Measurements from ENCODE around the gene NKRF.
"Not testable (repeated sequence)": the region's sequence is repeated elsewhere in the genome, so short reads cannot be mapped to it uniquely, and the experiment has no call there.

Gene NKRF

DNA sequence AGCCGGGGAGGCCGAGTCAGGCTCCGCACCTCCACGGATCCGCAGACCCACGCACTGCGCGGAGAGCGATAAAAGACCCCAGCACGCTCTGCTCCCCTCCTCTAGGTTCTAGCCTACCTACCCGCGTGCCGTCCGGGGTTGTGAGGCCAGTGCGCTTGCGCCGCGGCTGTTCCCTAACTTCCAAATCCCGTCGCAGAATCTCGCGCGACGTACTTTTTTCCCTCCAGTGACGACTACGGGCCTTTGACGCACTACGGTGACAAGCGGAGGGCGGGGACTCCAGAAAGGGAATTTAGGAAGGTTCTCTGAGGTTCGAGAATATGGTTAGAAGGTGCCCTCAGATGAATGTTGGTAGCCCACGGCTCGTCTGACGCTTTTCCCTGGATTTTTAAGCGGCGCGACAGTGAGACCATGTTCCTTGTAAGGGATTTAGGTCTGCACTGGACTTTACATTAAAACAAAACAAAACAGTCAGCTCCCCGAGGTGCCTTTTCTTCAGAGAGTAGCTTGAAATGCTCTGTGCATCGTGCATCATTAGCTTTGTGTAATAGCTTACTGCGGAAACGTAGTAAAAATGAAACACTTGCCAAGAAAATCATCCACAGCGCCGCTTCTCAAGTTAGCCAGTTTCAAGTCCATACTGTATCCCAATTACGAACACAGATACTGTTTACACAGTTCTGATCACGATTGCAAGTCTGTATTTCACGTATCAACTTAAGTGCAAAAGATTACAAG lies at the start of gene NKRF:
Gene NKRF, minus strand, starts transcription at position 145 of the 738 bp plus-strand sequence.
- peak; percentile 78 to 80 for DNase-seq (ENCODE audit: low read depth in 2 of 2)

DNA sequence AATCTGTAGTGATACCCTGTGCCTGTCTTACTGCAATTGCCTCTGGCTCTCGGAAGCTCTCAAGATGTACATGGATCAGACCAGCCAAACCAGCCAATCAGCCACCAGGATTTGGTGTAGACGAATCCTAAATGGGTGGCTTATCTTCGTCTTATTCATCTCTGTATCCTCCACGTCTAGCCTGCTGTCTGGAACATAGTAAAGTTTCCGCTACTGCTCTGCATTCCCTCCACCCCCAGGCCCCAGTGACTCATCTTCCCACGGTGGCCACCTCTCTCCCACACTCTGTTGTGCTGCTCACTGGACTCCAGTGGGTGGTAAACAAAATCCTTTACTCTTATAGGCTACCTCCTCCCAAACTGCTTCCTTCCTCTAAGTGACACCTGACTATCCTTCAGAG lies 48.9 kb upstream of the NKRF start:
- DNase-seq (ENCODE audit: low read depth in 2 of 2), result no peak

DNA sequence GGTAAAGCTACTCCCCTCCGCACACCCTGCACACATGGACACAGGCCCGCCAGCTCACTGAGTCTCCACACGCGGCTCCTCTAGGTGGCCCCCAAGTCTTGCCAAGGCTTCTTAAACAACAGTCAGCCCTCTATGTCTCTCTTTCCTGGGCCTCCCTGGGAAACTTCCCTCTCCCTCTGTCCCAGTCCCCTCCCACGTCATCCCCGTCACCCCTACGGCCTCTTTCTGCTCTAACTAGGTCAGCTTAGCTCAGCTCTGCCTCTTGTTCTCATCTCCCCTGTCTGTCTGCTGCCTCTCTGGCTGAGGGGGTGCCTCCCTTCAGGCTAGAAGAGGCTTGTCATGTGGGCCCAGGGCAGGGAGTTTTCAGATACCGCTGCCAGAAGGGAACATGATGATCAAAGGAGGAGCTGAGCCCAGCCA lies 47.9 kb upstream of the NKRF start:
- no peak for DNase-seq (ENCODE audit: low read depth in 2 of 2)

DNA sequence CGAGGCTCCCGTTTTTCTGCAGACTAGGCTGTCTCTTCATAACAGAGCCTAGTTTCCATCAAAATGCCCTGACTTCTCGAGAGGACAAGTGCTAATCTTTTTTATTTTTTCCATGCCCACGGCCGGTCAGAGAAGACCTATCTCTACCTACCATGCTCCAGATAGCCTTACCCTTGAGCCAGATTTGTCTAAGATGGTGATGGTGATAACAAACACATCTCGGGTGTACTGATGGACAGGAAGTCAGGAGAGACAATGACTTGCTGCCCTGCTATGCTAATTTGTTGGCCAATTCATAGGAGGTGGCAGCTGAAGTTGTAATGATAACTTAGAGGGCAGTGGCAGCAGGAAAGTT lies 42.2 kb upstream of the NKRF start:
- DNase-seq (ENCODE audit: low read depth in 2 of 2), result no peak

DNA sequence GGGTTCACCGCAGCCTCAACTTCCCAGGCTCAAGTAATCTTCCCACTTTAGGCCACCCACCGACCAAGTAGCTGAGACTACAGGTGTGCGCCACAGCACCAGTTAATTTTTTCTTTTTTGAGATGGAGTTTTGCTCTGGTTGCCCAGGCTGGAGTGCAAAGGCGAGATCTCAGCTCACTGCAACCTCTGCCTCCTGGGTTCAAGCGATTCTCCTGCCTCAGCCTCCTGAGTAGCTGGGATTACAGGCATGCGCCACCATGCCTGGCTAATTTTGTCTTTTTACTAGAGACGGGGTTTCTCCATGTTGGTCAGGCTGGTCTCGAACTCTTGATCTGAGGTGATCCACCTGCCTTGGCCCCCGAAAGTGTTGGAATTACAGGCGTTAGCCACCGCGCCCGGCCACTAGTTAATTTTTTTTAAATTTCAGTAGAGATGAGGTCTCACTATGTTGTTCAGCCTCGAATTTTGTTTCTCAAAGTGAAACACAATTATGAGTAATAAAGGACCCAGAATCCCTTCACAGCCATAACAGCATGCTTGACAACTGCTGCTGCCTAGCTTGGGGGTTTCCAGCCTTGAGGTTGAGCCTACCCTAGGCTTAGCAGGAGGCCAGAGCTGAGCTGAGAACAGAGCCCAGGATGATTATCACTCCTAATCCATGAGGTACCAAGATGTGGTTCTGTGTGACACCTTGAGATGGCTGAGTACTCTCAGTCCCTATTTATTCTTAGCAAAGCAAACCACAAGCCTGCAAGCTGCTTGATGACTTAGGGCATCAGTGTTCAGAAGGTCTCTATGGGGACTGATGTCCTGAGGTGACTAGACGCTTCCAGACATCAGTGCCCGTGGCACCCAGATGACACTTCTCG lies 41.6 kb upstream of the NKRF start:
- DNase-seq (ENCODE audit: low read depth in 2 of 2), result no peak

DNA sequence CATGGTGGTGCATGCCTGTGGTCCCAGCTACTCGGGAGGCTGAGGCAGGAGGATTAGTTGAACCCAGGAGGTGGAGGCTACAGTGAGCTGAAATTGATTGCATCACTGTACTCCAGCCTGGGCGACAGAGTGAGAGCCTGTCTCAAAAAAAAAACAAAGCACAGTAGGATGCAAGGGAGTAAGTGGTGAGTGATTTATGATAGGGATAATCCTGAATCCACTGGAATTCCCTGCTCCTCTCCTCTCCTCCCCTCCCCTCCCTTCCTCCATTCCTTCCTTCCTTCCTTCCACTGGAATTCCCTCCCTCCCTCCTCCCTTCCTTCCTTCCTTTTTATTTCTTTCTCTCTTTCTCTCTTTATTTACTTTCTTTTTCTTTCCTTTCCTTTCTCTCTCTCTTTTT lies 40.9 kb upstream of the NKRF start:
- no peak for DNase-seq (ENCODE audit: low read depth in 2 of 2)

DNA sequence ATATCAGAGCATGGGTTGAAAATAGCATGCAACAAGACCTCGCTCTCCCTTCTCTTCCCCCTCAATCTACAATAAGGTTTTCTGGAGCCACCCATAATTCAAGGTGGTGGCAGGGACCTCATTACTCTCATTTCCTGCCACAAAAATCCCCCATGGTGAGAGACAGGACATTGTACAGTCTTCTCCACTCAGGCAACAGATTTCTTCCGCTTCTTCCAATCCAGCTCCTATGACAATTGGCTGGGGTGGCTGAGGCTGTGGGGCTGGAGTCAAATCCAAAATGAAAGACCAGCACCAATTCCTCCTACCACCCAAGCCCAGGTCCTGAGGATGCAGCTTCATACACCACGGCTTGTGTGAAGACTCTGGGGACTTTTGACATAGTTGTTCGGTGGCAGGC lies 40.3 kb upstream of the NKRF start:
- no peak for DNase-seq (ENCODE audit: low read depth in 2 of 2)

DNA sequence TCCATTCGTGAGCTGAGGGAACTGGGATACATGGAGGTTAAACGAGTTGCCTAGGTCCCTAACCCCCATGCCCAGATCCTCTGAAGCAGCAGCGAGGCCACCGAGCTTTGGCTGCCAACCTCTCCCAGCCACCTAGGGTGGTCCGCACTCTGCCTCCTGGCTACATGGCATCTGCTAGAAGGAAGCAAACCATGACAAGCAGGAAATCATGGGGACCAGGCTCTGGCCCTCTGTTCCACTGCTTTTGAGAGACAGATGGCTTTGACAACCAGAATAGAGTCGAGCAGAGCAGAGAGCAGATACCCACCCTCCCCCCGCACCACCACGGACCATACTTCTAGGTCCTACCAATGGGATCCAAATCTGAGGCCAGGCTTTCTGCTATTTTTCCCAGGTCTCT lies 37.5 kb upstream of the NKRF start:
- DNase-seq (ENCODE audit: low read depth in 2 of 2), result no peak

DNA sequence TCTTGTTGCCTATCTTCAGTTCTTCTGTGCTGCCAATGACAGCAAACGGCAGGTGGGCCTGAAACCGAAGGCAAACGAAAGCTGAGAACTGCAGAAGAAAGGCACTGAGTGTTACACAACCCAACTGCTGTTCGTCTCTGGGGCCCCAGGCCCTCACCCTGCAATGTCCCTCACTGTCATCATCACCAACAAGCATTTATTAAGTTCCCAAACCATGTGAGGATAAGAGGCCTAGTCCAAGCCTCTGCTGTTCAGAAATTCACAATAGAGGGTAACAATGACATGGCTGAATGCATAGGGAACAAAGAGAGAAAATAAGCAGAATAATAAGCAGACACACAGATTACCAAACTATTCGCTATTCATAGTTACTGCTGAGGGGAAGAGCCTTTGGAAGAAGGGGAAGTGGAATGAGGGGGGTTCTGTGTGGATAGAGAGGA lies 34.5 kb upstream of the NKRF start:
- no peak for DNase-seq (ENCODE audit: low read depth in 2 of 2)

DNA sequence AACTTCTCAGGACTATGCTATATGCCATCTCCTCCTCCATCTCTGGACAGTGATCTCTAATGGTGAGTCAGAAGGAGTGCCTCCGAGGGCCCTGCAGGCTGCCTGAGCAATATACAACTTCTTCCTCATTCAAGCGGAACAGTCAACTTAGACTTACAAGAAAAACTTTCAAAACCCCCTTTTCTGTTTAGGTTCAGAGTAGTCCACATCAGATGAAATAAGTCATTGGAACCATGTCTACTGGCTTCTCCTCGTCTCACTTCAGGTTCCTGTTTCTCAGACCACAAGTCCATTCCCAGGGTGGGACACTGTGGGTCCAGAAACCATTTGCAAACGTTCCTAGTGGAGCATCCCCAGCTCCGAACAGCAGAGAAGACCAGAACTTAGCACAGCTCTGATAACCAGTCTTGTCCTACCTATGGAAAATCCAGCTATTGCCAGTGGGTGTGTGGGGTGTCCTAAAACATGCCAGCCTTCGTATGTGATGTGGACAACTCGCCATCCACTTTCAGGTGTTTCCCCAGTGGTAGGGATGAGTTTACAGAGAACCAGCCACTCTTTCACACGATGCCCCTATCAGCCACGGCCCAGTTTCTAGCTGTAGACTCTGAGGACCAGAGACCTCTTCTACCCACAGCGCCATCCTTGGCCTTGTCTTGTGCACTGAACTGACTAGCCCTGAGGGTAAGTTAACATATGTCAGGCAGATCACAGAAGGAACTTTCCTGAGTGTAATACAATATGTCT lies 32.7 kb upstream of the NKRF start:
- no peak for DNase-seq (ENCODE audit: low read depth in 2 of 2)

DNA sequence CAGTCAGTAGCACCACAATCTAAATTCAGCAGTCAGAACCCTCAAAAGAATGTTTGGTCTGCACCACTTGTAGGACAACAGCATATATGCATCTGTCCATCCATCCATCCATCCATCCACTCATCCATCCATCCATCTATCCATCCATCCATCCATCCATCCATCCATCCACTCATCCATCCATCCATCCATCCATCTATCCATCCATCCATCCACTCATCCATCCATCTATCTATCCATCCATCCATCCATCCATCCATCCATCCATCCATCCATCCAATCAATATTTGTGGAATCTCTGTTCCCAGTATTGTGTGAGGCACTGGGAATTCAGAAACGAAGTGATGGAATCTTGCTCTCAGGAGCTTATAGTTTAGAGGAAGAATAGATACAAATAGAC lies 31.2 kb upstream of the NKRF start:
- not testable (repeated sequence) for DNase-seq (ENCODE audit: low read depth in 2 of 2)

DNA sequence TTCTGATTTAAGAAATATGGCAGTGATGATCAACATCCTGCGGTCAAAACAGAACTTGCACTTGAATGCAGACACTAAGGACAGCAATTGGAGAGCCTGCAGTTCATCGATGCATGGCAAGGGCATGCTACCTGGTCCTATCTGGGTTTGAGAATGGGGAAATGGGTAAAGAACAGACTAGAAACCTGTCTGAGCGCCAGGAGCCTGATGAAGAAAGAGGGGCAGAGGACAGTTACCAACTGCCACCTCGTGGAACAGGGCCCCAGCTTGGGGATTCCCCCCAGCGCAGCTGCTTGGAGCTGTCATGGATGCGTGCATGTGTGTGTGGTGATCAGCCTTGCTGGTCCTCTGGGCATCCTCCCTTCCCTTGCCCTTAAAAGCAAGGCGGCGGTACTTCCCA lies 30.2 kb upstream of the NKRF start:
- DNase-seq (ENCODE audit: low read depth in 2 of 2), result no peak

DNA sequence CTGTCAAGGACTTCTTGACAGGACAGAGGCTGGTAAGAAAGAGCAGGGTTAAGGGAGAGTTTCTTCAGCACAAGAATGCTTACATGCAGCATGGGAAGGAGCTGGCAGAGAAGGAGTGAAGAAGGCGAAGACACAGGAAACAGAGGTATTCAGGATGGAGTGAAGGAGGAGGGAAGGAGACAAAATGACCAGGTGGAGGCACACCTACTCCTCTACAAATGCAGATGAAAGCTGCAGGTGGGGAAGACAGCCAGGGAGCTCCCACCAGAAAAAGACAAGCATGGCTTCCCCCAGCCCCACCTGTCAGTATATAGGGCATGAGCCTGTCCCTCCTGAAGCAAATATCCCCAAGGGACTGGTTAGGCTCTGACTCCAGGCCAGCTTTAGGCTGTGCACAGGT lies 29.6 kb upstream of the NKRF start:
- DNase-seq (ENCODE audit: low read depth in 2 of 2), result no peak

DNA sequence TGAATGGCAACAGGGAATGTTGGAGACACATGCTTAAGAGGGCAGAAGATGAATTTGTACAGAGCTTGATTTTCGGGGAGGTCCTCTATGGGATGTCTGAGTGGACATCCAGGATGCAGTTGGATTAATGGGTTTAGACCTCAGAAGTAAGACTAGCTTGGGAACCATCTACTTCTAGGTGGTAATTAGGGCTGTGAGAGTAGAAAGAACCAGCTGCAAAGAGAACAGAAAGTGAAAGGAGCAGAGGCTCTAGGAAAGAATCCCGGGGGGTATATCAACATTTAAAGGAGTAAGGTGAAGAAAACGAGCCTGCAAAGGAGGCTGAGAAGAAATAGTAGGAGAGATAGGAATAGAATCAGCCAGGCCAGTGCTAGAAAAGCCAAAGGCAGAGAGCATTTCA lies 29.0 kb upstream of the NKRF start:
- DNase-seq (ENCODE audit: low read depth in 2 of 2), result no peak

DNA sequence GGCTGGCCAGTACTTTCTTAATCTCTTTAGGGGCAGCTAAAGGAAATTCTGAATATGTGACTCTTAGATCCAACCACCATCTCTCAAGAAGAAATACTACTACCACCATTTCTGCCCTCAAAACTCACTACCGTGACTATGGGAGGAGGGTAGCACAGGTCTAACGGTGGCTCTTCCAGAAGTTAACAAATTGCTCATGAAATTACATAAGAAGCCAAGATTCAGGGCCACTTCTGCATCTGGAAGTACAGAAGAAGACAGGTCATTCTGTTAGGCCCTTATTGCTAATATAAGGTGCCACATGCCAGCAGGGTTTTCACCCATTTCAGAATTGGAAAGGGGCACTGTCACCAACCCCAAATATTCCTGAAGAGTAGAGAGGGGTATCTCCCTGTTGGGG lies 19.6 kb upstream of the NKRF start:
- no peak for DNase-seq (ENCODE audit: low read depth in 2 of 2)

DNA sequence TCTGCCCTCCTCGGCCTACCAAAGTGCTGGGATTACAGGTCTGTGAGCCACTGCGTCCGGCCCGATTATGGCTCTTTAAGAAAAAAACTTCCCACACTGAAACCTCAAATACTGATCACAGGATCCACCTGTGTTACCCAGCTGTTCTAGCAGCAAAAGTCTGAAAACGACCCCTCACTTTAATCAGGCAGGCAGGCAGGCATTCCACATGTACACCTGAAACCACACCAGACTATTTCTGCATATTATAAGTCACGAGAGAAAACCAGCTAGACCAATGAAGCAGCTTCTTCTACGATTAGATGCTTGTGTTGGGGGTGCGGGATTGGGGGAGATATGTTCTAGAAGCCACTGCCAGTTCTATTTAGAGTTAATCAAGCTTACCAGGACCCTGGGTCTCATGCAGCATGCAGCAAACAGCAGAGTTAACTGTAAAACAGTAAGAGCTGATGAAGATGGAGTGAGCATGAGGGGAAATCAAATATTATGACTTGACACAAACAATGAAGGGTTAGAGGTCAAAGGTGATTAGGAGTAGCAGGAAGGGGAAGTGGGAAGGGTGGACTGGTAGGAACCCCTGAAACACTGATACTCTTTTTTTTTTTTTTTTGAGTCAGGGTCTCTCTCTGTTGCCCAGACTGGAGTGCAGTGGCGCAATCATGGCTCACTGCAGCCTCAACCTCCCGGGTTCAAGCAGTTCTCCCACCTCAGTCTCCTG lies 18.9 kb upstream of the NKRF start:
- no peak for DNase-seq (ENCODE audit: low read depth in 2 of 2)

DNA sequence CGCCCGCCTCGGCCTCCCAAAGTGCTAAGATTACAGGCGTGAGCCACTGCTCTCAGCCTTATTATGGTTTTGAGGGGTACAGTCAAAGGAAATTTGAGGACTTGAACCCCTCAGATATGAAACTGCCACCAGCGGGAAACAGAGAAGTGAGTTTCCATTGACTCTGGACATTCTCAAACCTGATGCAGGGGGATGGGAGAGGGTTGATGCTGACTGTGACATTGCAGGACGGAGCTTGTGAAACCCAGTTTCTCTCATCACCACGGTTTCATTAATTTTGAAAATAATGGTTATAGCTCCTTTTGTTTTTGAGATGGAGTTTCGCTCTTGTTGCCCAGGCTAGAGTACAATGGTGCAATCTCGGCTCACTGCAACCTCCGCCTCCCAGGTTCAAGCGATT lies 18.2 kb upstream of the NKRF start:
- DNase-seq (ENCODE audit: low read depth in 2 of 2), result no peak

DNA sequence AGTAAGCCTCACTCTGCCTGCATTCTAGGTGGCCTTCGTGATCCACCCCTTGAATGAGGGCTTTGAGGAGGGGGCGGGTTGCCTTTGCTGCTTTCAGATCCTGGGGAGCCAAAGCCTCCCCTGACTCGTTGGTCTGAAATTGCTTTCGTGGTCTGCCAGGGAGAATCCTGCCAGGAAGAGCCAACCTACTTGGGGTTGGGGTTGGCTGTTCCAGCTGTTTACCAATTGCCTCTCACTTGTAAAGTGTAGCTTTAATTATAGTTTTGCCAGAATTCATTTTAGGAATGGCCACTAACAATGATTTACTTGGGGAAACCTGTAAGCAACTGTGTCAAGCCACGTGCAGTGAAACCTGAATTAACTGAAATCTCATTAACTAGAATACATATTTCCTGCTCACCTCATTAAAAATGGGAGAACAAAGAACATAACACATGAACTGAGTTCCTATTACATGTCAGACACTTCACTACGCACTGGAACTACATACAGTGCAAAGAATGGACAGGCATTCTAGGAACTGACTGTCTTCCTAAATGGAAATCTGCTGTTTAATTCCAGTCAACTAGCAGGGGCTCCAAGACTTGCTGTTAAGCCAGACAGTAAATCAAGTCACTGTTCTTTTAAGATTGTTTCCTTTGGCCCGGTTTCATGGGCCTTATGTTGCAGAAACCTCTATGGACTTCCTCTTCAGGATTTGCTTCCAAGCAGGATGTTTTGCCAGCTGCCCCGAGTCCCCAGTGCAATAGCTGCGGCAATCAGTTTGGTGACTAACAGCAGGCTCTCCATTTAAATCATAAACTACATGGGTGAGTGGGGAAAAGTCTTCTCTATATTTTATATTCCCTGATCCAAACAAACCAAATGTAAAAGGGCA lies 16.4 kb upstream of the NKRF start:
- DNase-seq (ENCODE audit: low read depth in 2 of 2), result peak; percentile 43 to 45

DNA sequence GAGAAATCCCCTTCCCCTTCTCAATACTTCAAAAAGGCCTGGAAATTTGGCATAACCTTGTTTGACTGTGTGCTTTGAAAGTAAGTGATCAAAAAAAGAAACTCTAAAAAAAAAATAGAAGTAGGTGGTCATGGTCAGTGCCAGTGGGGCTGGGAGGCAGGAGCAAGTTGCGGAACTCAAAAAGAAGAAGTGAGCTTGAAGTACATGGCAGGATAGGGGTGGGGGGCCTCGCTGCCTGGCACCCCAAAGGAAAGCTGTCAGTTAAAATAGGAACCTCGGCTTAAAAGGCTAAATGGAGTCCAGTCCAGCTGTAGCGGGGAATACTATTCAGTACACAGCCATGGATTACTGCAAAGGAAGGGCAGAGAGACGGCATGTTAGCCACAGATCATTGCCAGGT lies 12.2 kb upstream of the NKRF start:
- no peak for DNase-seq (ENCODE audit: low read depth in 2 of 2)

DNA sequence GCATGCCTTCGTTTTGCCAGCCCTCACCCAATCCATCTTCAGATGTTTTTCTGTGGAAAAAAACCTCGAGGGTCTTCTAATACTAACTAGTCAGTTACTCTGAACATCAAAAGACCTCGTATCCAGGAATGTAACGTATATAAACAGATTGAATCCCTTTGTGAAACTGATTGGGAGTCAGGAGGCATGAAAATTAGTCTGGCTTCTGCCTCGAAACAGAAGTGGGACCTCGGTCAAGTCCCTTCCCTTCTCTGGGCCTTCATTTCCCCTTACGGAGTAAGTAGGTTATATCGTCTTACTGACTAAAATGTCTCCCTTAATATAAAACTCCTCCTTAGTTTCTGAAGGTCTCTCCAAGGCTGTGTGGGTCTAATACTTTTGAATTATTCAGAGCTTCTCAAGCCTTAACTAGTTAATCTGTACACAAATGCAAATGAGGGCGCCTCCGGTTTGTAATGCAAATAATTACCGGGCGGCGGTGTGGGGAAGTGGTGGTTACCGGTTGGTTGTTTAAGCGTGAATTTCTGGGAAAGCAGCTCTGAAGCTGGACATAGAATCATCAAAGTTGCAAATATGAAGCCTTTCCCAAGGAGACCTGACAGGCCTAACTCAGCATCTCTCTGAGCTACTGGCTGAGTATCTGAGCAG lies 11.4 kb upstream of the NKRF start:
- DNase-seq (ENCODE audit: low read depth in 2 of 2), result no peak

Measured in fibroblast of skin of left biceps (primary cell).